ENCODE data around the gene LCNL1. TPM values are rescaled to one million over a fixed set of nuclear protein-coding genes. Genes with fewer than 3 reads are reported as not detected.

The LCNL1 gene
- total RNA-seq, 2 experiments from 2014 or later, result not detected

- peaks cover 4% of the 10 kb centered on the region for H3K9me3 Mint-ChIP-seq
- DNase-seq (no peak), ATAC-seq (no peak)
- intact Hi-C loops (cut with micrococcal nuclease), result no loop called here
- no peak overlapping the region for H3K27ac Mint-ChIP-seq
- no peak for TF ChIP-seq CTCF (IDR thresholded peaks at IDR 0.05)
- CTCF ChIA-PET, result no interaction called here
- H3K27me3 Mint-ChIP-seq, result no peaks in the 10 kb centered on the region
- H3K36me3 Mint-ChIP-seq (ENCODE audit: low read depth), result no peaks in the 10 kb centered on the region
- no peak overlapping the region for H3K4me3 Mint-ChIP-seq
- H3K4me1 Mint-ChIP-seq (ENCODE audit: low read depth), result peaks cover 12% of the 10 kb centered on the region
- POLR2A ChIA-PET, result interaction anchor here (0.7 kb wide), 1 partner anchor 442 kb away, joined by 3 read pairs; no protein-coding TSS in a partner anchor
Observed at GRCh38 chr9:136956604-136957003, 26.2 kb upstream of the LCNL1 start.

- ChIA-PET POLR2A (no interaction called here), CTCF (no interaction called here)
- Mint-ChIP-seq H3K27ac (no peak overlapping the region), H3K27me3 (no peaks in the 10 kb centered on the region), H3K4me3 (no peak overlapping the region), H3K36me3 (ENCODE audit: low read depth) (no peaks in the 10 kb centered on the region), H3K9me3 (peaks cover 4% of the 10 kb centered on the region), H3K4me1 (ENCODE audit: low read depth) (peaks cover 12% of the 10 kb centered on the region)
- no peak for TF ChIP-seq CTCF (IDR thresholded peaks at IDR 0.05)
- ATAC-seq, result no peak
- intact Hi-C loops (cut with micrococcal nuclease), result no loop called here
- no peak for DNase-seq
Observed at GRCh38 chr9:136957461-136957860, 25.3 kb upstream of the LCNL1 start.

GRCh38 chr9:136957901-136958300, 24.9 kb upstream of the LCNL1 start:
- intact Hi-C loops (cut with micrococcal nuclease), result no loop called here
- ChIA-PET POLR2A (no interaction called here), CTCF (no interaction called here)
- ATAC-seq (no peak), DNase-seq (no peak)
- H3K9me3 Mint-ChIP-seq, result peaks cover 4% of the 10 kb centered on the region
- no peak for TF ChIP-seq CTCF (IDR thresholded peaks at IDR 0.05)
- H3K27me3 Mint-ChIP-seq, result no peaks in the 10 kb centered on the region
- no peak overlapping the region for H3K27ac Mint-ChIP-seq
- H3K36me3 Mint-ChIP-seq (ENCODE audit: low read depth), result no peaks in the 10 kb centered on the region
- peaks cover 14% of the 10 kb centered on the region for H3K4me1 Mint-ChIP-seq (ENCODE audit: low read depth)
- H3K4me3 Mint-ChIP-seq, result no peak overlapping the region

GRCh38 chr9:136958473-136958872, 24.3 kb upstream of the LCNL1 start:
- ChIA-PET CTCF (no interaction called here), POLR2A (no interaction called here)
- no peaks in the 10 kb centered on the region for H3K27me3 Mint-ChIP-seq
- H3K9me3 Mint-ChIP-seq, result peaks cover 4% of the 10 kb centered on the region
- ATAC-seq (no peak), DNase-seq (no peak)
- no peaks in the 10 kb centered on the region for H3K36me3 Mint-ChIP-seq (ENCODE audit: low read depth)
- peaks cover 16% of the 10 kb centered on the region for H3K4me1 Mint-ChIP-seq (ENCODE audit: low read depth)
- no peak overlapping the region for H3K4me3 Mint-ChIP-seq
- no peak overlapping the region for H3K27ac Mint-ChIP-seq
- intact Hi-C loops (cut with micrococcal nuclease), result no loop called here
- TF ChIP-seq CTCF (IDR thresholded peaks at IDR 0.05), result no peak

- DNase-seq (no peak), ATAC-seq (no peak)
- Mint-ChIP-seq H3K36me3 (ENCODE audit: low read depth) (no peaks in the 10 kb centered on the region), H3K27me3 (no peaks in the 10 kb centered on the region), H3K4me3 (no peak overlapping the region), H3K4me1 (ENCODE audit: low read depth) (peaks cover 16% of the 10 kb centered on the region), H3K27ac (no peak overlapping the region), H3K9me3 (peaks cover 4% of the 10 kb centered on the region)
- no peak for TF ChIP-seq CTCF (IDR thresholded peaks at IDR 0.05)
- POLR2A ChIA-PET, result interaction anchor here (1.4 kb wide), 2 partner anchors 10 to 231 kb away, joined by 3 to 4 read pairs; no protein-coding TSS in a partner anchor
- CTCF ChIA-PET, result interaction anchor here (1.3 kb wide), 1 partner anchor 11 kb away, joined by 4 read pairs; no protein-coding TSS in a partner anchor
- intact Hi-C loops (cut with micrococcal nuclease), result no loop called here
Observed at GRCh38 chr9:136958898-136959850, 23.6 kb upstream of the LCNL1 start.

All from activated CD8-positive, alpha-beta T cell treated with anti-CD3 and anti-CD28 coated beads for 36 hours (primary cell).